ENCODE measurements around the gene COX20.
"Not testable (repeated sequence)": the region's sequence is repeated elsewhere in the genome, so short reads cannot be mapped to it uniquely, and the experiment has no call there.

Gene COX20

GRCh38 chr1:244794071-244794470 lies 41.4 kb upstream of the COX20 start:
- no peak for TF ChIP-seq CTCF (conservative IDR thresholded peaks at IDR 0.05; ENCODE audit: control insufficient read depth, insufficient read depth, low read depth, low read length)
- no peak for DNase-seq (ENCODE audit: low read depth)

GRCh38 chr1:244794516-244794915 lies 40.9 kb upstream of the COX20 start:
- not testable (repeated sequence) for DNase-seq (ENCODE audit: low read depth); H3K4me3 ChIP-seq (ENCODE audit: control insufficient read depth, low read depth, low read length)

More at GRCh38 chr1:244794071-244794470, 41.4 kb upstream of the COX20 start:
- H3K4me3 ChIP-seq (ENCODE audit: control insufficient read depth, low read depth, low read length), result no peak overlapping the region

GRCh38 chr1:244796719-244797406 lies 38.6 kb upstream of the COX20 start:
- TF ChIP-seq CTCF (conservative IDR thresholded peaks at IDR 0.05; ENCODE audit: control insufficient read depth, insufficient read depth, low read depth, low read length), result peak; percentile 86
- H3K4me3 ChIP-seq (ENCODE audit: control insufficient read depth, low read depth, low read length), result no peak overlapping the region
- DNase-seq (ENCODE audit: low read depth), result peak; percentile 71

- DNase-seq (ENCODE audit: low read depth), result no peak
- H3K4me3 ChIP-seq (ENCODE audit: control insufficient read depth, low read depth, low read length), result no peak overlapping the region
- TF ChIP-seq CTCF (conservative IDR thresholded peaks at IDR 0.05; ENCODE audit: control insufficient read depth, insufficient read depth, low read depth, low read length), result no peak
Measured at GRCh38 chr1:244800821-244801220, 34.6 kb upstream of the COX20 start.

GRCh38 chr1:244801246-244801645 lies 34.2 kb upstream of the COX20 start:
- peak; percentile 60 for TF ChIP-seq CTCF (conservative IDR thresholded peaks at IDR 0.05; ENCODE audit: control insufficient read depth, insufficient read depth, low read depth, low read length)
- DNase-seq (ENCODE audit: low read depth), result peak; percentile 45
- no peak overlapping the region for H3K4me3 ChIP-seq (ENCODE audit: control insufficient read depth, low read depth, low read length)

GRCh38 chr1:244802041-244802440 lies 33.4 kb upstream of the COX20 start:
- no peak overlapping the region for H3K4me3 ChIP-seq (ENCODE audit: control insufficient read depth, low read depth, low read length)
- no peak for TF ChIP-seq CTCF (conservative IDR thresholded peaks at IDR 0.05; ENCODE audit: control insufficient read depth, insufficient read depth, low read depth, low read length)
- no peak for DNase-seq (ENCODE audit: low read depth)

GRCh38 chr1:244802556-244803239 lies 32.8 kb upstream of the COX20 start:
- no peak for TF ChIP-seq CTCF (conservative IDR thresholded peaks at IDR 0.05; ENCODE audit: control insufficient read depth, insufficient read depth, low read depth, low read length)
- no peak for DNase-seq (ENCODE audit: low read depth)
- no peak overlapping the region for H3K4me3 ChIP-seq (ENCODE audit: control insufficient read depth, low read depth, low read length)

All from fibroblast of mammary gland (primary cell).